T-helper 17 cell (primary cell): ENCODE results near the gene PHAF1. TPM values are rescaled to one million over a fixed set of nuclear protein-coding genes. Genes with fewer than 3 reads are reported as not detected.

Experiments used
- ATAC-seq: fragments of 150-1000 bp; cut with Tn5 transposase; 2 replicates; pipeline ENCODE4 v1.10.0; 2021; ENCODE audit warnings: mild to moderate bottlenecking, moderate library complexity
- DNase-seq, 3 donors: peaks; one replicate each; pipeline versions ENCODE4 v3.0.0 to v3.0.0-alpha.2; 2020 to 2021
- H3K9me3 ChIP-seq: one replicate; pipeline ENCODE4 v1.7.0; 2013; ENCODE audit warnings: low read length, mild to moderate bottlenecking; ENCODE audit not compliant: control insufficient read depth, poor library complexity, severe bottlenecking
- H3K27ac Mint-ChIP-seq: one replicate; pipeline ENCODE4 v1.8.0; 2022; ENCODE audit warnings: mild to moderate bottlenecking, moderate library complexity, mixed read lengths
- H3K27me3 Mint-ChIP-seq: one replicate; pipeline ENCODE4 v1.8.0; 2022; ENCODE audit warnings: mixed read lengths
- H3K36me3 Mint-ChIP-seq: one replicate; pipeline ENCODE4 v1.8.0; 2022; ENCODE audit warnings: low read depth, mixed read lengths
- H3K4me1 Mint-ChIP-seq: one replicate; pipeline ENCODE4 v1.8.0; 2022; ENCODE audit warnings: mild to moderate bottlenecking, mixed read lengths
- H3K4me3 Mint-ChIP-seq: one replicate; pipeline ENCODE4 v1.8.0; 2022; ENCODE audit warnings: mild to moderate bottlenecking, moderate library complexity, mixed read lengths
- total RNA-seq, 4 donors: library from RNA in 2 of 4; stranded (reverse) in 2 of 4; gene quantifications; one replicate each; pipeline ENCODE4 v1.2.3 and lab custom pipeline; 2022 to 2026

Gene PHAF1
- total RNA-seq (10 to 100 TPM; 11.9 to 17.0 TPM), total RNA-seq (lab: John Stamatoyannopoulos, UW) (20.7 to 31.1 reads per million in 2 donors)

GRCh38 chr16:67109407-67110135, at the start of gene PHAF1:
Gene PHAF1, plus strand, starts transcription at chr16:67109941. Its CDS starts 235 bp downstream, at chr16:67110176.
- Mint-ChIP-seq H3K27ac (peak within 1 kb of the TSS; percentile 86), H3K27me3 (no peaks in the 10 kb centered on the region), H3K4me3 (peak within 1 kb of the TSS; percentile 97), H3K36me3 (peaks cover 3% of the 10 kb centered on the region), H3K4me1 (peaks cover 32% of the 10 kb centered on the region)
- DNase-seq (peak; percentile 96 to 98 (median 97)), ATAC-seq (peak; percentile 92)
- H3K9me3 ChIP-seq: no peaks in the 10 kb centered on the region

GRCh38 chr16:67063008-67063407, 46.7 kb upstream of the PHAF1 start:
- Mint-ChIP-seq H3K4me1 (peaks cover 14% of the 10 kb centered on the region), H3K36me3 (no peaks in the 10 kb centered on the region), H3K27ac (no peak overlapping the region), H3K4me3 (peak overlapping the region; percentile 63), H3K27me3 (no peaks in the 10 kb centered on the region)
- H3K9me3 ChIP-seq: no peaks in the 10 kb centered on the region
- ATAC-seq: no peak
- DNase-seq: no peak

GRCh38 chr16:67068212-67068753, 41.5 kb upstream of the PHAF1 start:
- peaks cover 4% of the 10 kb centered on the region for H3K4me1 Mint-ChIP-seq
- DNase-seq (no peak), ATAC-seq (no peak)
- no peaks in the 10 kb centered on the region for H3K9me3 ChIP-seq
- no peaks in the 10 kb centered on the region for H3K27me3 Mint-ChIP-seq
- H3K27ac Mint-ChIP-seq: peak overlapping the region; percentile 75
- peaks cover 4% of the 10 kb centered on the region for H3K36me3 Mint-ChIP-seq
- no peak overlapping the region for H3K4me3 Mint-ChIP-seq

GRCh38 chr16:67071476-67072048, 38.2 kb upstream of the PHAF1 start:
- Mint-ChIP-seq H3K27me3 (no peaks in the 10 kb centered on the region), H3K36me3 (peaks cover 4% of the 10 kb centered on the region), H3K4me1 (peaks cover 4% of the 10 kb centered on the region), H3K27ac (peak overlapping the region; percentile 43), H3K4me3 (no peak overlapping the region)
- no peak for DNase-seq
- no peaks in the 10 kb centered on the region for H3K9me3 ChIP-seq
- no peak for ATAC-seq

- no peak overlapping the region for H3K27ac Mint-ChIP-seq
- H3K4me1 Mint-ChIP-seq: peaks cover 8% of the 10 kb centered on the region
- no peaks in the 10 kb centered on the region for H3K27me3 Mint-ChIP-seq
- no peak for ATAC-seq
- no peak for DNase-seq
- H3K4me3 Mint-ChIP-seq: no peak overlapping the region
- peaks cover 2% of the 10 kb centered on the region for H3K36me3 Mint-ChIP-seq
- H3K9me3 ChIP-seq: no peaks in the 10 kb centered on the region
Observed at GRCh38 chr16:67075331-67075730, 34.4 kb upstream of the PHAF1 start.

- no peaks in the 10 kb centered on the region for H3K9me3 ChIP-seq
- H3K4me3 Mint-ChIP-seq: no peak overlapping the region
- H3K27me3 Mint-ChIP-seq: no peaks in the 10 kb centered on the region
- peaks cover 8% of the 10 kb centered on the region for H3K4me1 Mint-ChIP-seq
- peaks cover 2% of the 10 kb centered on the region for H3K36me3 Mint-ChIP-seq
- H3K27ac Mint-ChIP-seq: peak overlapping the region; percentile 53
- no peak for DNase-seq
- ATAC-seq: no peak
Observed at GRCh38 chr16:67077871-67078270, 31.9 kb upstream of the PHAF1 start.

- peaks cover 5% of the 10 kb centered on the region for H3K36me3 Mint-ChIP-seq
- H3K4me1 Mint-ChIP-seq: peaks cover 15% of the 10 kb centered on the region
- H3K4me3 Mint-ChIP-seq: no peak overlapping the region
- no peaks in the 10 kb centered on the region for H3K9me3 ChIP-seq
- no peak overlapping the region for H3K27ac Mint-ChIP-seq
- no peak for ATAC-seq
- DNase-seq: no peak
- no peaks in the 10 kb centered on the region for H3K27me3 Mint-ChIP-seq
Observed at GRCh38 chr16:67082100-67082499, 27.6 kb upstream of the PHAF1 start.

GRCh38 chr16:67082891-67083290, 26.9 kb upstream of the PHAF1 start:
- no peak for ATAC-seq
- Mint-ChIP-seq H3K4me3 (no peak overlapping the region), H3K4me1 (peaks cover 15% of the 10 kb centered on the region), H3K36me3 (peaks cover 5% of the 10 kb centered on the region), H3K27me3 (no peaks in the 10 kb centered on the region), H3K27ac (no peak overlapping the region)
- H3K9me3 ChIP-seq: no peaks in the 10 kb centered on the region
- DNase-seq: no peak

- Mint-ChIP-seq H3K36me3 (peaks cover 5% of the 10 kb centered on the region), H3K4me1 (peaks cover 15% of the 10 kb centered on the region), H3K27me3 (no peaks in the 10 kb centered on the region), H3K27ac (no peak overlapping the region), H3K4me3 (no peak overlapping the region)
- DNase-seq (no peak), ATAC-seq (no peak)
- H3K9me3 ChIP-seq: no peaks in the 10 kb centered on the region
Observed at GRCh38 chr16:67084345-67085028, 25.3 kb upstream of the PHAF1 start.

GRCh38 chr16:67086822-67087221, 22.9 kb upstream of the PHAF1 start:
- Mint-ChIP-seq H3K36me3 (peaks cover 2% of the 10 kb centered on the region), H3K4me3 (no peak overlapping the region), H3K27me3 (no peaks in the 10 kb centered on the region), H3K4me1 (peaks cover 14% of the 10 kb centered on the region), H3K27ac (peak overlapping the region; percentile 84)
- H3K9me3 ChIP-seq: no peaks in the 10 kb centered on the region
- DNase-seq (no peak), ATAC-seq (no peak)

- Mint-ChIP-seq H3K4me3 (no peak overlapping the region), H3K4me1 (peaks cover 14% of the 10 kb centered on the region), H3K27ac (peak overlapping the region; percentile 84), H3K27me3 (no peaks in the 10 kb centered on the region), H3K36me3 (peaks cover 2% of the 10 kb centered on the region)
- DNase-seq: no peak
- no peaks in the 10 kb centered on the region for H3K9me3 ChIP-seq
- no peak for ATAC-seq
Observed at GRCh38 chr16:67087291-67087690, 22.4 kb upstream of the PHAF1 start.

GRCh38 chr16:67087803-67088202, 21.9 kb upstream of the PHAF1 start:
- no peak overlapping the region for H3K4me3 Mint-ChIP-seq
- H3K9me3 ChIP-seq: no peaks in the 10 kb centered on the region
- no peaks in the 10 kb centered on the region for H3K27me3 Mint-ChIP-seq
- DNase-seq (no peak), ATAC-seq (no peak)
- H3K4me1 Mint-ChIP-seq: peaks cover 14% of the 10 kb centered on the region
- no peak overlapping the region for H3K27ac Mint-ChIP-seq
- H3K36me3 Mint-ChIP-seq: peaks cover 2% of the 10 kb centered on the region

- Mint-ChIP-seq H3K27me3 (no peaks in the 10 kb centered on the region), H3K4me1 (peaks cover 14% of the 10 kb centered on the region), H3K36me3 (peaks cover 2% of the 10 kb centered on the region), H3K4me3 (no peak overlapping the region), H3K27ac (no peak overlapping the region)
- no peaks in the 10 kb centered on the region for H3K9me3 ChIP-seq
- ATAC-seq (no peak), DNase-seq (no peak)
Observed at GRCh38 chr16:67088551-67088950, 21.2 kb upstream of the PHAF1 start.
